ENCODE data around the gene PKNOX2.

Gene PKNOX2

GRCh38 chr11:125449565-125449964 lies 285.0 kb downstream of the PKNOX2 start:
- no peaks in the 10 kb centered on the region for H3K36me3 ChIP-seq (ENCODE audit: insufficient read depth, low read length)

GRCh38 chr11:125451400-125452124 lies 287.0 kb downstream of the PKNOX2 start:
- no peak for ATAC-seq (ENCODE audit: insufficient read depth, low read depth)

More at GRCh38 chr11:125449565-125449964, 285.0 kb downstream of the PKNOX2 start:
- Histone ChIP-seq H3K4me3 (ENCODE audit: low read depth in 1 of 2, low read length in 2 of 2) (no peak overlapping the region), H3K27me3 (ENCODE audit: insufficient read depth, low read length, poor library complexity) (no peaks in the 10 kb centered on the region), H3K27ac (ENCODE audit: low read length) (no peak overlapping the region), H3K4me1 (ENCODE audit: insufficient read depth, low read length) (no peaks in the 10 kb centered on the region), H3K9me3 (ENCODE audit: insufficient read depth, low read length, severe bottlenecking) (no peaks in the 10 kb centered on the region), H3K79me2 (ENCODE audit: insufficient read depth, low read length) (no peaks in the 10 kb centered on the region), H3K4me2 (ENCODE audit: insufficient read depth, low read length) (no peak overlapping the region), H3K9ac (ENCODE audit: low read depth, low read length) (no peak overlapping the region), H2AFZ (ENCODE audit: low read depth, low read length) (no peak overlapping the region), H4K20me1 (ENCODE audit: insufficient read depth, low read length) (no peaks in the 10 kb centered on the region)
- ATAC-seq (ENCODE audit: insufficient read depth, low read depth): no peak
- DNase-seq: no peak
- TF ChIP-seq EZH2 (IDR thresholded peaks at IDR 0.05; ENCODE audit: borderline replicate concordance, low read depth, low read length, severe bottlenecking): no peak
- TF ChIP-seq CTCF (IDR thresholded peaks at IDR 0.05; ENCODE audit: borderline replicate concordance, extremely low read depth, low read length, poor library complexity, severe bottlenecking): no peak

GRCh38 chr11:125452125-125452470 lies 287.5 kb downstream of the PKNOX2 start:
- H3K27ac ChIP-seq (ENCODE audit: low read length): no peak overlapping the region
- TF ChIP-seq EZH2 (IDR thresholded peaks at IDR 0.05; ENCODE audit: borderline replicate concordance, low read depth, low read length, severe bottlenecking) (no peak), CTCF (IDR thresholded peaks at IDR 0.05; ENCODE audit: borderline replicate concordance, extremely low read depth, low read length, poor library complexity, severe bottlenecking) (no peak)
- H4K20me1 ChIP-seq (ENCODE audit: insufficient read depth, low read length): no peaks in the 10 kb centered on the region
- no peaks in the 10 kb centered on the region for H3K79me2 ChIP-seq (ENCODE audit: insufficient read depth, low read length)
- H3K4me3 ChIP-seq (ENCODE audit: low read depth in 1 of 2, low read length in 2 of 2): no peak overlapping the region
- H3K4me2 ChIP-seq (ENCODE audit: insufficient read depth, low read length): no peak overlapping the region
- H3K4me1 ChIP-seq (ENCODE audit: insufficient read depth, low read length): no peaks in the 10 kb centered on the region
- H3K36me3 ChIP-seq (ENCODE audit: insufficient read depth, low read length): no peaks in the 10 kb centered on the region
- H3K9ac ChIP-seq (ENCODE audit: low read depth, low read length): no peak overlapping the region
- peaks cover 8% of the 10 kb centered on the region for H3K27me3 ChIP-seq (ENCODE audit: insufficient read depth, low read length, poor library complexity)
- DNase-seq (no peak), ATAC-seq (ENCODE audit: insufficient read depth, low read depth) (0 out of 3 replicates have a peak, but pooled peaks have one; percentile 13)
- H3K9me3 ChIP-seq (ENCODE audit: insufficient read depth, low read length, severe bottlenecking): no peaks in the 10 kb centered on the region
- no peak overlapping the region for H2AFZ ChIP-seq (ENCODE audit: low read depth, low read length)

More at GRCh38 chr11:125451400-125452124, 287.0 kb downstream of the PKNOX2 start:
- Histone ChIP-seq H3K4me3 (ENCODE audit: low read depth in 1 of 2, low read length in 2 of 2) (no peak overlapping the region), H4K20me1 (ENCODE audit: insufficient read depth, low read length) (no peaks in the 10 kb centered on the region), H3K4me2 (ENCODE audit: insufficient read depth, low read length) (no peak overlapping the region), H3K9ac (ENCODE audit: low read depth, low read length) (no peak overlapping the region), H2AFZ (ENCODE audit: low read depth, low read length) (no peak overlapping the region), H3K79me2 (ENCODE audit: insufficient read depth, low read length) (no peaks in the 10 kb centered on the region), H3K36me3 (ENCODE audit: insufficient read depth, low read length) (no peaks in the 10 kb centered on the region), H3K27ac (ENCODE audit: low read length) (no peak overlapping the region), H3K27me3 (ENCODE audit: insufficient read depth, low read length, poor library complexity) (peaks cover 8% of the 10 kb centered on the region), H3K4me1 (ENCODE audit: insufficient read depth, low read length) (no peaks in the 10 kb centered on the region), H3K9me3 (ENCODE audit: insufficient read depth, low read length, severe bottlenecking) (no peaks in the 10 kb centered on the region)
- no peak for TF ChIP-seq EZH2 (IDR thresholded peaks at IDR 0.05; ENCODE audit: borderline replicate concordance, low read depth, low read length, severe bottlenecking)
- no peak for TF ChIP-seq CTCF (IDR thresholded peaks at IDR 0.05; ENCODE audit: borderline replicate concordance, extremely low read depth, low read length, poor library complexity, severe bottlenecking)
- no peak for DNase-seq
